Upper lobe of right lung (tissue), 1 donor: ENCODE results near the gene MTURN. TPM values are rescaled to one million over a fixed set of nuclear protein-coding genes. Genes with fewer than 3 reads are reported as not detected.

Experiments
- ATAC-seq: fragments of 200-7000 bp; cut with Tn5 transposase; one replicate; pipeline ENCODE4 v1.9.1; 2020; ENCODE audit warnings: mild to moderate bottlenecking, moderate library complexity
- DNase-seq: peaks from one replicate; pipeline ENCODE4 v3.0.0-alpha.2; 2020
- H3K27ac ChIP-seq: fragments of 200-600 bp; one replicate; pipeline ENCODE4 v1.8.0; 2022
- H3K27me3 ChIP-seq: fragments of 200-600 bp; one replicate; pipeline ENCODE4 v1.8.0; 2022; ENCODE audit warnings: mild to moderate bottlenecking
- H3K36me3 ChIP-seq: fragments of 200-600 bp; one replicate; pipeline ENCODE4 v1.8.0; 2022
- H3K4me1 ChIP-seq: fragments of 200-600 bp; one replicate; pipeline ENCODE4 v1.8.0; 2022
- H3K4me3 ChIP-seq: fragments of 200-600 bp; one replicate; pipeline ENCODE4 v1.8.0; 2022; ENCODE audit warnings: mild to moderate bottlenecking
- H3K9me3 ChIP-seq: fragments of 200-600 bp; one replicate; pipeline ENCODE4 v1.8.0; 2022
- intact Hi-C: fragments of 100-400 bp; cut with DNase I; formaldehyde crosslinking; loops from one replicate; pipeline ENCODE4 v1.11.0; 2022
- total RNA-seq: library from RNA; stranded (reverse); fragmentation: NEBNext Ultra II Directional; extraction: Animal tissue kit (Norgen Biotek cat#: 25700); gene quantifications from one replicate; pipeline ENCODE4 v1.2.1, GENCODE V29; 2021
- TF ChIP-seq, protein P1 (sequence below): fragments of 200-600 bp; IDR thresholded peaks from one replicate; pipeline ENCODE4 v1.8.0; 2022; ENCODE audit warnings: antibody characterized with exemption
- donor health status: DM: no; HTN: yes; CAD: no; lungs with severe emphysema.

MTURN gene
- total RNA-seq, 1 donor from 2014 or later, result 31.3 TPM

DNA sequence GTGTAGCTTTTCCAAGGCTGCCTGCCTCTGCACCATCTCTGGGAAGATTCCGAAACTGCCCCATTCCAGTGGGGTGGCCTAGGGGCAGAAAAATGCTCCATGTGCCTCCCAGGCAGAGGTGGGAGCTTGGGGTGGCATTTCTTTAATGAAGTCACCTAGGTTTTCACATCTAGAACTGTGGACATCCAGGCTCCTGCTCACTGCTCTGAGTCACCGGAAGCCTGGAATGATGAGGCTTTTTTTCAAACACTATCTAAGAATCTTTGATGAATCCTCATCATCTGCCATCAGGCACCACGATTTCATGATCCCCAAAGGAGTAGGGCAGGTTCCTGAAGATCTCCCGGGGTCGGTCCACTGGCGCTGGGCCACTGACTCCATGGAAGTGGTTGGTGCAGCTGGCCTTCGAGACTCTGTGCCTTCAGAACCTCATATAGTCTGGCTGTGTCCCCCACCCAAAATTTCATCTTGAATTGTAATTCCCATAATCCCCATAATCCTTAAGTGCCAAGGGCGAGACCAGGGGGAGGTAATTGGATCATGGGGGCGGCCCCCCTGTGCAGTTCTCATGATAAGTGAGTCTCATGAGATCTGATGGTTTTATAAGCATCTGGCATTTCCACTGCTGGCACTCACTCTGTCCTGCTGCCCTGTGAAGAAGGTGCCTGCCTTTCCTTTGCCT, 37.1 kb downstream of the MTURN start:
- ATAC-seq (no peak), DNase-seq (no peak)
- Histone ChIP-seq H3K27ac (no peak overlapping the region), H3K4me3 (no peak overlapping the region), H3K9me3 (no peaks in the 10 kb centered on the region), H3K36me3 (no peaks in the 10 kb centered on the region), H3K27me3 (no peaks in the 10 kb centered on the region), H3K4me1 (peaks cover 10% of the 10 kb centered on the region)
- TF ChIP-seq, protein P1, sequence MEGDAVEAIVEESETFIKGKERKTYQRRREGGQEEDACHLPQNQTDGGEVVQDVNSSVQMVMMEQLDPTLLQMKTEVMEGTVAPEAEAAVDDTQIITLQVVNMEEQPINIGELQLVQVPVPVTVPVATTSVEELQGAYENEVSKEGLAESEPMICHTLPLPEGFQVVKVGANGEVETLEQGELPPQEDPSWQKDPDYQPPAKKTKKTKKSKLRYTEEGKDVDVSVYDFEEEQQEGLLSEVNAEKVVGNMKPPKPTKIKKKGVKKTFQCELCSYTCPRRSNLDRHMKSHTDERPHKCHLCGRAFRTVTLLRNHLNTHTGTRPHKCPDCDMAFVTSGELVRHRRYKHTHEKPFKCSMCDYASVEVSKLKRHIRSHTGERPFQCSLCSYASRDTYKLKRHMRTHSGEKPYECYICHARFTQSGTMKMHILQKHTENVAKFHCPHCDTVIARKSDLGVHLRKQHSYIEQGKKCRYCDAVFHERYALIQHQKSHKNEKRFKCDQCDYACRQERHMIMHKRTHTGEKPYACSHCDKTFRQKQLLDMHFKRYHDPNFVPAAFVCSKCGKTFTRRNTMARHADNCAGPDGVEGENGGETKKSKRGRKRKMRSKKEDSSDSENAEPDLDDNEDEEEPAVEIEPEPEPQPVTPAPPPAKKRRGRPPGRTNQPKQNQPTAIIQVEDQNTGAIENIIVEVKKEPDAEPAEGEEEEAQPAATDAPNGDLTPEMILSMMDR, result no peak
- intact Hi-C loops, result no loop called here

GRCh38 chr7:30172451-30172850, 37.7 kb downstream of the MTURN start:
- H3K36me3 ChIP-seq, result no peaks in the 10 kb centered on the region
- DNase-seq (no peak), ATAC-seq (no peak)
- no peak overlapping the region for H3K27ac ChIP-seq
- H3K27me3 ChIP-seq, result no peaks in the 10 kb centered on the region
- TF ChIP-seq, protein P1, result no peak
- H3K4me1 ChIP-seq, result peaks cover 10% of the 10 kb centered on the region
- H3K9me3 ChIP-seq, result no peaks in the 10 kb centered on the region
- no peak overlapping the region for H3K4me3 ChIP-seq
- intact Hi-C loops, result no loop called here

DNA sequence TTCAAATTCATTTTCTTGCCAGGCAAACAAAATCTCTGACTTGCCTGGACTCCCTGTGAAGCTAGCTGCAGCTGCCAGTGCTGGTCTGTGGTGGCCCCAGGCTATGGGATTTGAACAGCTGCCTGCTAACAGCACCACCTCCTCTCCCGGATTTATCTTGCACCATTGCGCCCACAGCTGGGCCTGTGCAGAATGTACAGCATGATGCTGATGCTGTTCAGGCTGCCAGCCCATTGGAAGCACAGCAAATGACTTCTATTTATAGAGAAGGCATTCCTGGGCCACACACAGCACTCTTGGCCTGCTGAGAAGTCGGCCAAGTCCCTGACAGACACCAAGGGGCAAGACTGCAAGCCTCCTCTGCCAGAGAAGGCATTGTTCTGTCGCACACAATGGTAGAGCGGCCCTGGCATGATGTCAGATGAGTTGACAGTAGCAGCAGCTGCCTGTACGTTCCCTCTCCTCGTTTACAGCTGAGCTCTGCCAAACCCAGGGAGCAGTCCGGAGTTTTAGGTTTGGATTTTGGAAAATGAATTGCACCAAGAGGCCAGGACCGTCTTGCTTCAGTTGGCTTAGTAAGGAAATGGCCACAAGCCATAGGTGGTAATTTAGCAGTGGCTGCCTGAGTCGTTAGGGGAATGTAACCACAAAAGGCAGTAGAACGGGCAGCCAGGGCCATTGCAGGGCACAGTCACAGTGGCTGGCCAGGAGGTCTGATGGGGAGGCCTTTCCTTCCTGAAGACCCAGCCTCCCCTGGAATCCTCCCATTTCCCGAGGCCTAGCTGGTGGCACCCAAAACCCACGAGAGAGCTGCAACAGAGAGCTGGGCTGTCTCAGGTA, 38.5 kb downstream of the MTURN start:
- Histone ChIP-seq H3K27ac (no peak overlapping the region), H3K36me3 (no peaks in the 10 kb centered on the region), H3K9me3 (no peaks in the 10 kb centered on the region), H3K4me3 (no peak overlapping the region), H3K4me1 (peaks cover 10% of the 10 kb centered on the region), H3K27me3 (no peaks in the 10 kb centered on the region)
- peak; percentile 63 for ATAC-seq
- peak; percentile 73 for DNase-seq
- TF ChIP-seq, protein P1, result peak; percentile 23
- intact Hi-C loops, result no loop called here

DNA sequence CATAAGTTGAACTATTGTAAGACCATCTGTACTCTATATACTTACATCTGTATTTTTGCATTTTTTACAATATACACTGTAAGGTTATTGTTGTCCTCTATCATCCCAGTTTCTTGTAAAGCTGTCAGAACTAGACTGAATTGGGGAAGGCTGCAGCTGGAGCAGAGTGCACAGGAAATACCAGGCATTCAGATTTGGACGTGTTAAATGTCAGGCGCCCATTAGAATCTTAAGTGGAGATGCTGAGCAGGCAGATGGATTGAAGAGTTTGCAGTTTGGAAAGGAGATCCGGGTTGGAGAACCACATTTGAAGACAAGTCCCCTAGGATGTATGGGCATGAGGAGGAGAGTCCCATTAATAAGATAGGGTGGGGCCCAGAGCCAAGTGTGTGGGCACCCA, 40.4 kb downstream of the MTURN start:
- intact Hi-C loops, result no loop called here
- Histone ChIP-seq H3K9me3 (no peaks in the 10 kb centered on the region), H3K36me3 (no peaks in the 10 kb centered on the region), H3K4me3 (no peak overlapping the region), H3K27ac (no peak overlapping the region), H3K4me1 (peaks cover 13% of the 10 kb centered on the region), H3K27me3 (no peaks in the 10 kb centered on the region)
- ATAC-seq, result no peak
- no peak for DNase-seq
- TF ChIP-seq, protein P1, result no peak

DNA sequence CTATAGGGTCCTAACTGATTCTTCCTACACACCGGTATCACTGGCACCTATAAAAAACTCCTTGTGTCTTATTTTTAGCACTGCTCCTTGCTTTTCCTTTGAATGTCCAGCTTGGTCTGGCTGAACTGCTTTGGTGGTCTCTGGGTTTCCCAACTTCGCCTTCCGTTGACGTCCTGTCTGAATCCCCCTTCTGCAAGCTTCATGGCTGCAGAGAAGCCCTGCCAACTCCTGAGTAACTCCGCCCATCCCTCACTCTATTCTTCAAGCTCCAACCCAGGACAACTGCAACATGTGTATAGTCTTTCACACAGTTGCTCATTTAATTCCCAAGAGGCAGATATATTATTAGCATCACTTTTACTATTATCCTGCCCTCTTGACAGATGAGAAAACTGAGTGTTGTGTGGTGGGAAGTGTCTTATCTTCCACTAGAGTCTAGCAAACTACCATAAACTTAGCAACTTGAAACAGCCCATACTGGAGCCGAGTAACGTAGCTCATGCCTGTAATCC, 40.9 kb downstream of the MTURN start:
- Histone ChIP-seq H3K4me1 (peaks cover 13% of the 10 kb centered on the region), H3K36me3 (no peaks in the 10 kb centered on the region), H3K9me3 (no peaks in the 10 kb centered on the region), H3K27me3 (no peaks in the 10 kb centered on the region), H3K27ac (no peak overlapping the region), H3K4me3 (no peak overlapping the region)
- DNase-seq, result no peak
- intact Hi-C loops, result no loop called here
- no peak for ATAC-seq
- TF ChIP-seq, protein P1, result no peak
